Measurements from ENCODE around the gene G6PC3.

DNA sequence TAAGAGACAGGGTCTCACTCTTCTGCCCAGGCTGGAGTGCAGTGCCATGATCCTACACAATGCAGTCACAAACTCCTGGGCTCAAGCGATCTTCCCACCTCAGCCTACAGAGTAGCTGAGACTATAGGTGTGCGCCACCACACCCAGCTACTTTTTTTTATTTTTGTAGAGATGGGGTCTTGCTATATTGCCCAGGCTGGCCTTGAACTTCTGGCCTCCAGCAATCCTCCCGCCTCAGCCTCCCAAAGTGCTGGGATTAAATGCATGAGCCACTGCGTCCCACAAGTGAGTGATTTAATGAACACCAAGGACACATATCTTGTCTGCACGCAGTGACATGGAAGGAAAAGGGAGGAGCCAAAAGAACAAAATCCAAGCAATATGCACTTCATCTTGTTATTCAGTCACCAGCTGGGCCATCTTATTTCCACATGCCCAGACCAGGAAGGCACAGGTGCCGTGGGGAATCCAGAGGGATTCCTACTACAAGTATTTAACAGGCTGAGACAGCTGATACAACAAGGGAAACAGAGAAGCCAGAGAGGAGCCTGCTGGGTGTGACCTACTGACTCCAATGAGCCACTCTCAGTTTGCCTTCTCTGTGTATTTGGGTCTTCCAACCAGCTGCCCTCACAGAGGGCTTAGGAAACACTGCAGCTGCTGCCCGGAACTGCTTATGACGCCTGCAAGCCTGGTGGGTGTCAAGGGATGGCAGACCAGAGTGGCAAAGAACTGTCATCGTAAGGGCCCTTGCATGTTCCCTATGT lies 21.1 kb upstream of the G6PC3 start:
- TF ChIP-seq POLR2A (IDR thresholded peaks at IDR 0.05; ENCODE audit: low read length) (no peak), GATA1 (IDR thresholded peaks at IDR 0.05; ENCODE audit: low read depth, low read length) (no peak)
